ENCODE results near the gene ESD. TPM values are rescaled to one million over a fixed set of nuclear protein-coding genes. Genes with fewer than 3 reads are reported as not detected.

Gene ESD
- total and polyA plus RNA-seq, 4 donors: 149 to 164 (median 156) TPM

DNA sequence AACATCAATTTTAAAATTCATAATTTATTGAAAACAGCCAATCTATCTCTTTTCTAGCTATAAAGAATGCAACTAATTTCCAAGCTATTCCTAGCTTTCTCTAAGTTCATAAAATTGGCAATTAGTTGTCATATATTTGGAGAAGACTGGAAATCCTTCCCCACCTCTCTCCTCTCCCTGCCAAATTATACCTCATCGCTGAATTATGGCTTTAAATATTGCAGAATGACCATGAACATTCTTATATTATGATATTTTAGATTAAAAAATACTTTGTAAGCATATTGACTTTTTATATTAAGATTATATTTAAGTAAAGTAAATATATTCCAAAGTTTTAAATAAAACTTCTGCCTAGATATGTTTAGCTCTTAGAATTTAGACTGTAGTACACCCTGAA is 58.2 kb downstream of the ESD start:
- no peak overlapping the region for H3K4me3 ChIP-seq (ENCODE audit: low read depth, low read length)

DNA sequence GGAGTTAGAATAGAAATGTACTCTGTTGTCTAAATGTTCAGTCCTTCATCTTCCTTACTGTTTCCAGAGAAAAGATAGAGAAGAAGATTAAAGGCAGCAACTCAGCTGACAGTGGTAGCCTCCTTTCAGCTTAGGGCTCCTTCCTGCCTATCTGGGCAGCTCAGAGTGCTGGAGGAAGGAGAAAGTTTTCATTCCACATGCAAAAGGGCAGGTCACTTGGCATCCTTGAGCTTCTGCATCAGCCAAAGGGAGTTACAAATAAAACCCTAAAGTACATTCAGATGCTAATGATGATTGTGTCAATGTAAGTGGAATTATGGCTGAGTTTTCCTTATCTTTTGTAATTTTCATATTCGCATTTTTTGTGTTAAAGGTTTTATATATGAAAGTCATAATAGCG is 58.9 kb downstream of the ESD start:
- WGBS (ENCODE audit: insufficient coverage): no CpG with 5 or more reads among the region's 2 CpGs
- H3K27me3 ChIP-seq (ENCODE audit: control insufficient read depth, insufficient read depth, low read length): no peaks in the 10 kb centered on the region

More for the DNA sequence above, 58.2 kb downstream of the ESD start:
- no peak for DNase-seq (ENCODE audit: low read depth in 4 of 6, low spot score in 6 of 6)
- Histone ChIP-seq H3K27me3 (ENCODE audit: control insufficient read depth, insufficient read depth, low read length) (no peaks in the 10 kb centered on the region), H3K9me3 (ENCODE audit: control insufficient read depth, insufficient read depth, low read length) (no peaks in the 10 kb centered on the region), H3K4me1 (ENCODE audit: control insufficient read depth, insufficient read depth, low read length) (no peaks in the 10 kb centered on the region), H3K27ac (ENCODE audit: low read depth, low read length) (no peak overlapping the region), H3K36me3 (ENCODE audit: control insufficient read depth, insufficient read depth, low read length) (peaks cover 16% of the 10 kb centered on the region)
- WGBS (ENCODE audit: insufficient coverage): no CpG with 5 or more reads among the region's 1 CpG

DNA sequence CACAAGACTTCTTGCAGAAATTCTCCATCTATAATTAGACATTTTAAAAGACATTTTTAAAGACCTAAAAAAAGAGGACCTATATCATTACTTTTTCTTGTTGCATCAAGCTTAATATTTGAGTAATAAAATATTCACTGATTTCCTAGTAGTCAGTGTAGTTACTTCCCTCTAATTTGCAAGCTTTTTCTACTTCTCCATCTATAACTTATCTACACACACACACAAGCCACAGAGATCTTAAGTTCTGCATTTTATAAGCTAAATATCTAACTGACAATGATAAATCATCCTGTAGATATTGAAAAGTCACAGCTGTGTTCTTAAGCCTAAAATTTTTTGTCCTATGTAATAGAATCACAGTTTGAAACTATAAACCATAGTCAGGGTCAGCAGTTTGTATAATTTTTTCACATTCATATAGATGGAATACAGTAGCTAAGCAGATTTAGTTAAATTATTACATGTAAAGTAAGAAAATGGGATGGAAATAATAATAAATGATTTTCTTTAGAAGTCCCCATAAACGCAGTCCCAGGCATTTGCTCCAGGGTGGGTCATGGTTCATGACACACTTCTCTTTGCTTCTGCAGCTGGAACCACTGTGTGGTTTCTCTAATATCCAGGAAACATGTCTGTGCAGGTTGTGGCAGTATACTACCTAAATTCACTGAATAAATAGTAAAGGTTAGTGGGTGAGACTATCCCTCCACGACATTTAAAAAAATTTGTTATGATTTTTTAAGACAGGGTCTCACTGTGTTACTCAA is 60.2 kb downstream of the ESD start:
- Histone ChIP-seq H3K9me3 (ENCODE audit: control insufficient read depth, insufficient read depth, low read length) (no peaks in the 10 kb centered on the region), H3K36me3 (ENCODE audit: control insufficient read depth, insufficient read depth, low read length) (peaks cover 9% of the 10 kb centered on the region), H3K27me3 (ENCODE audit: control insufficient read depth, insufficient read depth, low read length) (no peaks in the 10 kb centered on the region), H3K4me3 (ENCODE audit: low read depth, low read length) (no peak overlapping the region), H3K4me1 (ENCODE audit: control insufficient read depth, insufficient read depth, low read length) (no peaks in the 10 kb centered on the region), H3K27ac (ENCODE audit: low read depth, low read length) (no peak overlapping the region)
- no peak for DNase-seq (ENCODE audit: low read depth in 4 of 6, low spot score in 6 of 6)
- no CpG with 5 or more reads among the region's 2 CpGs for whole genome bisulfite sequencing (ENCODE audit: insufficient coverage)

More for the DNA sequence above, 58.9 kb downstream of the ESD start:
- Histone ChIP-seq H3K36me3 (ENCODE audit: control insufficient read depth, insufficient read depth, low read length) (peaks cover 16% of the 10 kb centered on the region), H3K4me1 (ENCODE audit: control insufficient read depth, insufficient read depth, low read length) (no peaks in the 10 kb centered on the region), H3K4me3 (ENCODE audit: low read depth, low read length) (no peak overlapping the region), H3K9me3 (ENCODE audit: control insufficient read depth, insufficient read depth, low read length) (no peaks in the 10 kb centered on the region), H3K27ac (ENCODE audit: low read depth, low read length) (no peak overlapping the region)
- DNase-seq (ENCODE audit: low read depth in 4 of 6, low spot score in 6 of 6): no peak

DNA sequence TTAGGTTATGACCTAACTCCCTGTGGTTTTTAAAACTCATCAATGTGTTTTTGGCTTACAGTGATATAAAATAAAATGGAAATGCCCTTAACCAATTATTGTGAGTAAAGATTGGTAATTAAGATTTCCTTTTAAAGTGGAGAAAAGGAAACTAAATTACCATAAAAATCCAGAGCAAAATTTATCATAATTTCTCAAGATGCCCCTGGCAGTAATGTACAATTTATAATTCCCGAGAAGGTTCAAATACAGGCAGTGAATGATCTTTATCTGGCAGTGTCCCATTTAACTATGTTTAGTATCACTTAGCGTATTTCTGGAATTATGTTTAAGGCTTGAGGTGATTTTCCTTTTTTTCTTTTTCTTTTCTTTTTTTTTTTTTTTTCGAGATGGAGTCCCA is 61.5 kb downstream of the ESD start:
- Histone ChIP-seq H3K4me3 (ENCODE audit: low read depth, low read length) (no peak overlapping the region), H3K36me3 (ENCODE audit: control insufficient read depth, insufficient read depth, low read length) (peaks cover 8% of the 10 kb centered on the region), H3K4me1 (ENCODE audit: control insufficient read depth, insufficient read depth, low read length) (no peaks in the 10 kb centered on the region), H3K27me3 (ENCODE audit: control insufficient read depth, insufficient read depth, low read length) (no peaks in the 10 kb centered on the region), H3K27ac (ENCODE audit: low read depth, low read length) (no peak overlapping the region), H3K9me3 (ENCODE audit: control insufficient read depth, insufficient read depth, low read length) (no peaks in the 10 kb centered on the region)
- no CpG with 5 or more reads among the region's 3 CpGs for WGBS (ENCODE audit: insufficient coverage)
- DNase-seq (ENCODE audit: low read depth in 4 of 6, low spot score in 6 of 6): no peak

DNA sequence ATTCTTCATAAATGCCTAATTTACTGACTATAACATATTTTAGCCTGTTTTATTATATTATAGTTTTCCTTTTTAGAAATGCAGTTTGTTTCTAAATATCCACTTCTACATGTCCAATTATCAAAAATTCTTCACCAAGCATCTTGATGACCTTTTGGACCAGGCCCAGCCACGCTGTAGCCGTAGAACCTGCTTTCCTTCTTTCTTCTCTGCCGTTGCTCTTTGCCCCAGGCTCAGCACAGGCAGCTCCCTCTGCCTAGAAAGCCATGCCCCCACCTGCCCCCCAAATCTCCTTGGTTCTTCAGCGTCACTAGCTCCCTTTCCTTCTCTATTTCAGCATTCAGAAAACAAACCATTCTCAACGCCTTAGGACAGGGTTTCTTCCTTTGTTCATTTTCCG is 65.4 kb downstream of the ESD start:
- H3K27me3 ChIP-seq (ENCODE audit: control insufficient read depth, insufficient read depth, low read length): no peaks in the 10 kb centered on the region
- no peaks in the 10 kb centered on the region for H3K4me1 ChIP-seq (ENCODE audit: control insufficient read depth, insufficient read depth, low read length)
- H3K27ac ChIP-seq (ENCODE audit: low read depth, low read length): no peak overlapping the region
- WGBS (ENCODE audit: insufficient coverage): 95% methylated on average over 4 of the region's 6 CpGs
- H3K36me3 ChIP-seq (ENCODE audit: control insufficient read depth, insufficient read depth, low read length): peaks cover 17% of the 10 kb centered on the region
- no peaks in the 10 kb centered on the region for H3K9me3 ChIP-seq (ENCODE audit: control insufficient read depth, insufficient read depth, low read length)
- DNase-seq (ENCODE audit: low read depth in 4 of 6, low spot score in 6 of 6): no peak
- H3K4me3 ChIP-seq (ENCODE audit: low read depth, low read length): no peak overlapping the region

DNA sequence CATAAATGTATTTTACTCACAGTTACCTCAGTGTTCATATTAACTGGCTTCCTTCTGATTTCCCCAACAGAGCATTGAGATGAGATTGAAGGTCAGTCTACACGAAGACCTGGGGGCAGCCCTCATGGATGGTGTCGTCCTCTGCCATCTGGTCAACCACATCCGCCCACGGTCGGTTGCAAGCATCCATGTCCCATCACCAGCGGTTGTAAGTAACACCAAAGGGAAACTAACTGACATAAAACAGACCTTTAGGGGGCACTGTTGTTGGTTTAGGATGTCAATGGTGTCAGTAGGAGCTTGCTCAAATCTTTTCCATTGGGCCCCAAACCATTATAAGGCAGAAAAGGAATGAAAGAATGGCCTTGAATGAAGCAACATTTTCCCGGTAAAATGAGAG is 68.2 kb downstream of the ESD start:
- 86% methylated on average over 2 of the region's 7 CpGs for WGBS (ENCODE audit: insufficient coverage)

DNA sequence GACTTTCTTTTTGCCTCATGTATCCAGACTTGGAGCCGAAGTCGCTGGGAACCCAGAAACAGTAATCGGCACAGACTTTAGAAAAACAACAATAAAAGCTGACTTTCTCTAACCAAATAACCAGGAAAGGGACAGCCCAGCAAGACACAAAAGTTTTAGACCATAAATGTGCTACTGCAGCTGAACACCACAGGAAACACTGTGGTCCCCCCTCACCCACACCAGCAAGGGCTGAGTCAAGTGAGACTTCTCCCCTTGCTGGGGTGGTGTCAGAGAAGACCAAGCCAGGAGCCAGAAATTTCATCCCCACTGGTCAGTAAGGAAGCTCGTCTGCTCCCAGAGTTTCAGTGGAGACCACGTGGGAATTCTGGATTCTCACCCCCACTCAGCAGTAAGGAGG is 70.6 kb downstream of the ESD start:
- no peak for DNase-seq (ENCODE audit: low read depth in 4 of 6, low spot score in 6 of 6)
- 92% methylated on average over 5 of the region's 5 CpGs for WGBS (ENCODE audit: insufficient coverage)
- Histone ChIP-seq H3K9me3 (ENCODE audit: control insufficient read depth, insufficient read depth, low read length) (no peaks in the 10 kb centered on the region), H3K27me3 (ENCODE audit: control insufficient read depth, insufficient read depth, low read length) (no peaks in the 10 kb centered on the region), H3K4me1 (ENCODE audit: control insufficient read depth, insufficient read depth, low read length) (no peaks in the 10 kb centered on the region), H3K36me3 (ENCODE audit: control insufficient read depth, insufficient read depth, low read length) (peaks cover 14% of the 10 kb centered on the region), H3K4me3 (ENCODE audit: low read depth, low read length) (no peak overlapping the region), H3K27ac (ENCODE audit: low read depth, low read length) (no peak overlapping the region)

More for the DNA sequence above, 68.2 kb downstream of the ESD start:
- Histone ChIP-seq H3K9me3 (ENCODE audit: control insufficient read depth, insufficient read depth, low read length) (no peaks in the 10 kb centered on the region), H3K4me3 (ENCODE audit: low read depth, low read length) (no peak overlapping the region), H3K36me3 (ENCODE audit: control insufficient read depth, insufficient read depth, low read length) (peaks cover 13% of the 10 kb centered on the region), H3K27me3 (ENCODE audit: control insufficient read depth, insufficient read depth, low read length) (no peaks in the 10 kb centered on the region), H3K4me1 (ENCODE audit: control insufficient read depth, insufficient read depth, low read length) (no peaks in the 10 kb centered on the region), H3K27ac (ENCODE audit: low read depth, low read length) (no peak overlapping the region)
- no peak for DNase-seq (ENCODE audit: low read depth in 4 of 6, low spot score in 6 of 6)

Other genes with a start within 250 kb of the ESD start
- 10 to 100 TPM; 13.4 to 19.0 TPM for gene LRCH1, start 244.0 kb downstream of the ESD start, total RNA-seq
- gene LRCH1, start 244.0 kb downstream of the ESD start, polyA plus RNA-seq (ENCODE audit: insufficient read length in 2 of 2): 10 to 100 TPM; 14.0 to 15.2 TPM
- 10 to 100 TPM in 1 of 2 donors, 1 to 10 TPM in 1; 7.1 to 21.1 TPM for gene HTR2A, start 99.9 kb upstream of the ESD start, total RNA-seq
- 10 to 100 TPM; 15.9 to 23.5 TPM for gene HTR2A, start 99.9 kb upstream of the ESD start, polyA plus RNA-seq (ENCODE audit: insufficient read length in 2 of 2)